Measurements from ENCODE around the gene TOX2.

DNA sequence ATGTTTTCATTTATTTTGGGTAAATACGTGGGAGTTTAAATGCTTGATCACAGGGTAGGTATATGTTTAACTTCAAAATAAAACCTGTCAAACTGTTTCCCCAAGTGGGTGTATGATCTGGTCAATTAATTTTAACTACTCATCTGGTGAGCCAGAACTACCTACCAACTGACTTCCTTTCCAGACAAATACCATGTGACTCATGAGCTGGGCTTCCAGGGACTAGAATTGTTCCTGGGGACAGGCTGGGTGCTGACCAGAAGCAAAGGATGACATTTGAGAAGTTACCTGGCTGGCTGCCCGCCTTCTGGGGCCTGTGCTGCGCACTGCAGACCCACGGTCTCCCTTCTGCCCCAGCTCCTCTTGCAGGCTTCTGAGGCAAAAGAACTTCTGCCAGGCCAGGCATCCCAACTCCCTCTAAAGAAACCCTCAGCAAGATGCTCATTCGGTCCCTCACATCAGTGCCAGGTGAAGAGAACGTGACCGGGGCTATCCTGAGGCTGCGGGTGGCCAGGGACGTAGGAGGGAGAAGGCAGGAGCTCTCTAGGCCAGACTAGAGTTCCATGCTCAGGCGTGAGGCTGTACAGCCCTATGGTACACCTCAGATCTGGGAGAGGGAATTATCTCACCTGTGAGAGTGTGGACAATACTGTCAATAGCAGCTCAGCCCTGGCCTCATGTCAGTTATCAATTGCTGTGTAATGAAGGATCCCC, 168.7 kb downstream of the TOX2 start:
- TF ChIP-seq, protein P1, sequence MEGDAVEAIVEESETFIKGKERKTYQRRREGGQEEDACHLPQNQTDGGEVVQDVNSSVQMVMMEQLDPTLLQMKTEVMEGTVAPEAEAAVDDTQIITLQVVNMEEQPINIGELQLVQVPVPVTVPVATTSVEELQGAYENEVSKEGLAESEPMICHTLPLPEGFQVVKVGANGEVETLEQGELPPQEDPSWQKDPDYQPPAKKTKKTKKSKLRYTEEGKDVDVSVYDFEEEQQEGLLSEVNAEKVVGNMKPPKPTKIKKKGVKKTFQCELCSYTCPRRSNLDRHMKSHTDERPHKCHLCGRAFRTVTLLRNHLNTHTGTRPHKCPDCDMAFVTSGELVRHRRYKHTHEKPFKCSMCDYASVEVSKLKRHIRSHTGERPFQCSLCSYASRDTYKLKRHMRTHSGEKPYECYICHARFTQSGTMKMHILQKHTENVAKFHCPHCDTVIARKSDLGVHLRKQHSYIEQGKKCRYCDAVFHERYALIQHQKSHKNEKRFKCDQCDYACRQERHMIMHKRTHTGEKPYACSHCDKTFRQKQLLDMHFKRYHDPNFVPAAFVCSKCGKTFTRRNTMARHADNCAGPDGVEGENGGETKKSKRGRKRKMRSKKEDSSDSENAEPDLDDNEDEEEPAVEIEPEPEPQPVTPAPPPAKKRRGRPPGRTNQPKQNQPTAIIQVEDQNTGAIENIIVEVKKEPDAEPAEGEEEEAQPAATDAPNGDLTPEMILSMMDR (IDR thresholded peaks at IDR 0.05 in 4 of 5, conservative IDR thresholded peaks at IDR 0.05 in 1 of 5) = no peak
- no peak for TF ChIP-seq POLR2A (IDR thresholded peaks at IDR 0.05)

All from gastrocnemius medialis (tissue), 4 donors.